HepG2 (cell line): ENCODE data around the gene CDC20B. TPM values are rescaled to one million over a fixed set of nuclear protein-coding genes. Genes with fewer than 3 reads are reported as not detected.

Experiments
- ATF2 ChIP-seq: sonication (generic); formaldehyde crosslinking; IDR thresholded peaks from 2 replicates; pipeline ENCODE4 v1.4.0; 2020; ENCODE audit warnings: missing genetic modification reagents
- CENPX ChIP-seq: sonication (generic); formaldehyde crosslinking; IDR thresholded peaks from 2 replicates; pipeline ENCODE4 v1.9.0; 2021; ENCODE audit warnings: mild to moderate bottlenecking, missing genetic modification reagents, moderate library complexity
- KDM5B ChIP-seq: sonication (generic); formaldehyde crosslinking; IDR thresholded peaks from 2 replicates; pipeline ENCODE4 v1.4.0; 2020; ENCODE audit warnings: missing genetic modification reagents, mild to moderate bottlenecking, borderline replicate concordance
- SAFB2 ChIP-seq: sonication (generic); formaldehyde crosslinking; IDR thresholded peaks from 2 replicates; pipeline ENCODE4 v1.5.1; 2020; ENCODE audit warnings: missing genetic modification reagents, low read depth, mild to moderate bottlenecking, borderline replicate concordance
- polyA plus RNA-seq, 8 experiments: library from polyadenylated mRNA; depleted of rRNA in 3 of 8; stranded (reverse) in 7 of 8; unstranded in 1 of 8; fragments of >200 nt; fragmentation: Illumina TruSeq in 4 of 8; extraction: Trizol in 4 of 8; gene quantifications; 2 replicates each; pipeline versions ENCODE4 v1.2.1 to v1.2.3, GENCODE V29; 2011 to 2016; ENCODE audit warnings: low read depth in 4 of 8, missing spikeins in 1 of 8, mixed read lengths in 1 of 8; ENCODE audit not compliant: insufficient read depth in 1 of 8
- total RNA-seq, 5 experiments: library from RNA; depleted of rRNA; stranded (reverse); fragments of >200 nt; fragmentation: Illumina TruSeq; extraction: Trizol; gene quantifications; 2 replicates each; pipeline ENCODE4 v1.2.3, GENCODE V29; 2016; ENCODE audit warnings: low read depth in 1 of 5
- TF ChIP-seq, protein P1 (sequence below): sonication (generic); formaldehyde crosslinking; IDR thresholded peaks from 2 replicates; pipeline ENCODE4 v1.5.1; 2020; ENCODE audit warnings: missing genetic modification reagents, mild to moderate bottlenecking, borderline replicate concordance
- TF ChIP-seq, protein P2 (sequence below): IDR thresholded peaks from 2 replicates; pipeline ENCODE4 v1.6.1; 2016; ENCODE audit warnings: missing compliant biosample characterization, missing genetic modification reagents, borderline replicate concordance
- TF ChIP-seq, protein P3 (sequence below), 2 experiments: sonication (generic) in 1 of 2; formaldehyde crosslinking in 1 of 2; IDR thresholded peaks; 2 replicates each; pipeline versions ENCODE4 v1.4.0 to v1.6.1; 2018 to 2020; ENCODE audit warnings: missing genetic modification reagents in 2 of 2, borderline replicate concordance in 1 of 2, low read depth in 1 of 2, mild to moderate bottlenecking in 1 of 2, missing biosample characterization in 1 of 2

Gene CDC20B
- total and polyA plus RNA-seq, 2 of the 13 experiments (the other 11 are each of a cell fraction or from before 2014, with no cell fraction given), result not detected

GRCh38 chr5:55071413-55071812 is 101.6 kb downstream of the CDC20B start (continued):
- TF ChIP-seq, protein P1, sequence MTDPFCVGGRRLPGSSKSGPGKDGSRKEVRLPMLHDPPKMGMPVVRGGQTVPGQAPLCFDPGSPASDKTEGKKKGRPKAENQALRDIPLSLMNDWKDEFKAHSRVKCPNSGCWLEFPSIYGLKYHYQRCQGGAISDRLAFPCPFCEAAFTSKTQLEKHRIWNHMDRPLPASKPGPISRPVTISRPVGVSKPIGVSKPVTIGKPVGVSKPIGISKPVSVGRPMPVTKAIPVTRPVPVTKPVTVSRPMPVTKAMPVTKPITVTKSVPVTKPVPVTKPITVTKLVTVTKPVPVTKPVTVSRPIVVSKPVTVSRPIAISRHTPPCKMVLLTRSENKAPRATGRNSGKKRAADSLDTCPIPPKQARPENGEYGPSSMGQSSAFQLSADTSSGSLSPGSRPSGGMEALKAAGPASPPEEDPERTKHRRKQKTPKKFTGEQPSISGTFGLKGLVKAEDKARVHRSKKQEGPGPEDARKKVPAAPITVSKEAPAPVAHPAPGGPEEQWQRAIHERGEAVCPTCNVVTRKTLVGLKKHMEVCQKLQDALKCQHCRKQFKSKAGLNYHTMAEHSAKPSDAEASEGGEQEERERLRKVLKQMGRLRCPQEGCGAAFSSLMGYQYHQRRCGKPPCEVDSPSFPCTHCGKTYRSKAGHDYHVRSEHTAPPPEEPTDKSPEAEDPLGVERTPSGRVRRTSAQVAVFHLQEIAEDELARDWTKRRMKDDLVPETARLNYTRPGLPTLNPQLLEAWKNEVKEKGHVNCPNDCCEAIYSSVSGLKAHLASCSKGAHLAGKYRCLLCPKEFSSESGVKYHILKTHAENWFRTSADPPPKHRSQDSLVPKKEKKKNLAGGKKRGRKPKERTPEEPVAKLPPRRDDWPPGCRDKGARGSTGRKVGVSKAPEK, result no peak
- TF ChIP-seq, protein P2, sequence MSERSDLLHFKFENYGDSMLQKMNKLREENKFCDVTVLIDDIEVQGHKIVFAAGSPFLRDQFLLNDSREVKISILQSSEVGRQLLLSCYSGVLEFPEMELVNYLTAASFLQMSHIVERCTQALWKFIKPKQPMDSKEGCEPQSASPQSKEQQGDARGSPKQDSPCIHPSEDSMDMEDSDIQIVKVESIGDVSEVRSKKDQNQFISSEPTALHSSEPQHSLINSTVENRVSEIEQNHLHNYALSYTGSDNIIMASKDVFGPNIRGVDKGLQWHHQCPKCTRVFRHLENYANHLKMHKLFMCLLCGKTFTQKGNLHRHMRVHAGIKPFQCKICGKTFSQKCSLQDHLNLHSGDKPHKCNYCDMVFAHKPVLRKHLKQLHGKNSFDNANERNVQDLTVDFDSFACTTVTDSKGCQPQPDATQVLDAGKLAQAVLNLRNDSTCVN, result no peak
- TF ChIP-seq KDM5B (CRISPR knock-in tag), result no peak
- TF ChIP-seq, protein P3, sequence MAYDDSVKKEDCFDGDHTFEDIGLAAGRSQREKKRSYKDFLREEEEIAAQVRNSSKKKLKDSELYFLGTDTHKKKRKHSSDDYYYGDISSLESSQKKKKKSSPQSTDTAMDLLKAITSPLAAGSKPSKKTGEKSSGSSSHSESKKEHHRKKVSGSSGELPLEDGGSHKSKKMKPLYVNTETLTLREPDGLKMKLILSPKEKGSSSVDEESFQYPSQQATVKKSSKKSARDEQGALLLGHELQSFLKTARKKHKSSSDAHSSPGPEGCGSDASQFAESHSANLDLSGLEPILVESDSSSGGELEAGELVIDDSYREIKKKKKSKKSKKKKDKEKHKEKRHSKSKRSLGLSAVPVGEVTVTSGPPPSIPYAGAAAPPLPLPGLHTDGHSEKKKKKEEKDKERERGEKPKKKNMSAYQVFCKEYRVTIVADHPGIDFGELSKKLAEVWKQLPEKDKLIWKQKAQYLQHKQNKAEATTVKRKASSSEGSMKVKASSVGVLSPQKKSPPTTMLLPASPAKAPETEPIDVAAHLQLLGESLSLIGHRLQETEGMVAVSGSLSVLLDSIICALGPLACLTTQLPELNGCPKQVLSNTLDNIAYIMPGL (CRISPR knock-in tag; IDR thresholded peaks at IDR 0.05; ENCODE audit: borderline replicate concordance in 1 of 2, low read depth in 1 of 2), result no peak
- no peak for TF ChIP-seq CENPX
- no peak for TF ChIP-seq SAFB2 (CRISPR knock-in tag)
- no peak for TF ChIP-seq ATF2 (CRISPR knock-in tag)
